HepG2 (cell line): ENCODE measurements around the gene LCORL. TPM values are rescaled to one million over a fixed set of nuclear protein-coding genes. Genes with fewer than 3 reads are reported as not detected.

Source experiments
- AHDC1 ChIP-seq: sonication (generic); formaldehyde crosslinking; IDR thresholded peaks from 2 replicates; pipeline ENCODE4 v1.5.1; 2020; ENCODE audit warnings: mild to moderate bottlenecking, missing genetic modification reagents, borderline replicate concordance
- ARHGAP35 ChIP-seq: sonication (generic); formaldehyde crosslinking; IDR thresholded peaks from 2 replicates; pipeline ENCODE4 v1.9.0; 2022; ENCODE audit warnings: mild to moderate bottlenecking, inconsistent platforms, moderate library complexity, missing genetic modification reagents, borderline replicate concordance
- ATAD3A ChIP-seq: sonication (generic); formaldehyde crosslinking; IDR thresholded peaks from 2 replicates; pipeline ENCODE4 v1.4.0; 2020; ENCODE audit warnings: missing genetic modification reagents
- RCOR2 ChIP-seq: IDR thresholded peaks from 2 replicates; pipeline ENCODE4 v1.6.1; 2016; ENCODE audit warnings: missing biosample characterization, missing genetic modification reagents
- ZNF207 ChIP-seq: fragments of 450-650 bp; IDR thresholded peaks from 2 replicates; pipeline ENCODE4 v1.6.1; 2016; ENCODE audit warnings: antibody characterized with exemption, borderline replicate concordance
- ZNF562 ChIP-seq: sonication (generic); formaldehyde crosslinking; IDR thresholded peaks from 2 replicates; pipeline ENCODE4 v1.8.0; 2022; ENCODE audit warnings: missing genetic modification reagents, borderline replicate concordance
- polyA plus RNA-seq, 8 experiments: library from polyadenylated mRNA; depleted of rRNA in 3 of 8; stranded (reverse) in 7 of 8; unstranded in 1 of 8; fragments of >200 nt; fragmentation: Illumina TruSeq in 4 of 8; extraction: Trizol in 4 of 8; gene quantifications; 2 replicates each; pipeline versions ENCODE4 v1.2.1 to v1.2.3, GENCODE V29; 2011 to 2016; ENCODE audit warnings: low read depth in 4 of 8, missing spikeins in 1 of 8, mixed read lengths in 1 of 8; ENCODE audit not compliant: insufficient read depth in 1 of 8
- total RNA-seq, 5 experiments: library from RNA; depleted of rRNA; stranded (reverse); fragments of >200 nt; fragmentation: Illumina TruSeq; extraction: Trizol; gene quantifications; 2 replicates each; pipeline ENCODE4 v1.2.3, GENCODE V29; 2016; ENCODE audit warnings: low read depth in 1 of 5
- TF ChIP-seq, protein P1 (sequence below): sonication (generic); formaldehyde crosslinking; conservative IDR thresholded peaks from 2 replicates; pipeline ENCODE4 v1.8.0; 2022; ENCODE audit warnings: missing genetic modification reagents

The LCORL gene
- total and polyA plus RNA-seq, 2 of the 13 experiments (the other 11 are each of a cell fraction or from before 2014, with no cell fraction given) = 5.3 to 14.5 TPM

DNA sequence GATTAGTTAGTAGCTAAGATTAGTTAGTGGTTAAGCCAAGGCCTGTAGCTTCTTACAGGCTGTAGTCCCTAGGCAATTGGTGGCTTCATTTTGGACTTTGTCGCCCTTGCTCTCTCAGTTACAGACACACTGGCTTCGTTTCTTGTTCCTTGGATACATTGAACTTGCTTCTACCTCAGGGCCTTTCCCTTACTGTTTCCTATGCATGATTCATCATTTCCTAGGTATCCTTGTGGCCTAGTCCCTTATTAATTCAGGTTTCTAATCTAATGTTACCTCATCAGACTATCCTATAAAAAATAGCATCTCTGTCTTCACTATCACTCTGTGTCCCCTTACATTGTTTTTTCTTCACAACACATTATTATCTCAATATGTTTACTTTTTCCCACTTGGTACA is 45.5 kb upstream of the LCORL start (continued):
- TF ChIP-seq, protein P1, sequence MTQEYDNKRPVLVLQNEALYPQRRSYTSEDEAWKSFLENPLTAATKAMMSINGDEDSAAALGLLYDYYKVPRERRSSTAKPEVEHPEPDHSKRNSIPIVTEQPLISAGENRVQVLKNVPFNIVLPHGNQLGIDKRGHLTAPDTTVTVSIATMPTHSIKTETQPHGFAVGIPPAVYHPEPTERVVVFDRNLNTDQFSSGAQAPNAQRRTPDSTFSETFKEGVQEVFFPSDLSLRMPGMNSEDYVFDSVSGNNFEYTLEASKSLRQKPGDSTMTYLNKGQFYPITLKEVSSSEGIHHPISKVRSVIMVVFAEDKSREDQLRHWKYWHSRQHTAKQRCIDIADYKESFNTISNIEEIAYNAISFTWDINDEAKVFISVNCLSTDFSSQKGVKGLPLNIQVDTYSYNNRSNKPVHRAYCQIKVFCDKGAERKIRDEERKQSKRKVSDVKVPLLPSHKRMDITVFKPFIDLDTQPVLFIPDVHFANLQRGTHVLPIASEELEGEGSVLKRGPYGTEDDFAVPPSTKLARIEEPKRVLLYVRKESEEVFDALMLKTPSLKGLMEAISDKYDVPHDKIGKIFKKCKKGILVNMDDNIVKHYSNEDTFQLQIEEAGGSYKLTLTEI (CRISPR knock-in tag) = no peak
- TF ChIP-seq AHDC1 (CRISPR knock-in tag) (no peak), ATAD3A (CRISPR knock-in tag) (no peak), ZNF562 (no peak), ZNF207 (no peak), ARHGAP35 (CRISPR knock-in tag) (no peak), RCOR2 (CRISPR knock-in tag) (no peak)
